ENCODE data around the gene CA10.

Gene CA10

DNA sequence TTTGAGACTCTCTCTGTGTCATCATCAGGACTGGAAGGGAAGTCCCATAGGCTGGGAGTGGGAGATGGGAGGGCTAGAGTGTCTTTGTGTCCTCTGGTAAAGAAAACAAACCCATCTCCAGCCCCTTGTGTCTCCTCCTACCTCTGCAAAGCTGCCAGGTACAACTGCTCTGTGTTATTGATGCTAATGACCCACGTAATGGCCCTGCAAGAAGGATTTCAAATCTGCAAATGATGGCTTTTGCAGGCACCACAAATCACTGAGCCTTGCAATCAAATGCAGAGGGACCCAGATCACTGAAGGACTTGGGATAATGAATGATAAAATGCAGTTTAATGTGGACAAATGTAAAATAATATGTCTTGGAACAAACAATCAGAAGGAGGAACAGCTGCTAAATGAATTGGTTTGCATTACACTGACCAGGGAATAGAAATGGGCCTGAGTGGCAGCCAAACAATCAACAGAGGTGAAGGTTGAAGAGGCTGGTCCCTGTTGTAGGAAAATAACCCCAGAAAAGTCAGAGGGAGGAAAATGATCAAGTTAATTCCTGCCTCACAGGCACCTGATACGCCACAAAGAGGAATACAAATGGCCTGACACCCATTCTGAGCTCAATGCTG is 473.1 kb downstream of the CA10 start:
- no peaks in the 10 kb centered on the region for H3K9me3 ChIP-seq (ENCODE audit: control insufficient read depth in 1 of 2, low read length in 2 of 2)
- H3K27me3 ChIP-seq (ENCODE audit: low read depth, low read length) = no peaks in the 10 kb centered on the region
- no peak overlapping the region for H3K4me3 ChIP-seq (ENCODE audit: low read depth in 1 of 2, low read length in 2 of 2)
- no peaks in the 10 kb centered on the region for H3K36me3 ChIP-seq (ENCODE audit: control insufficient read depth in 1 of 2, insufficient read depth in 2 of 2, low read length in 2 of 2)
- no peaks in the 10 kb centered on the region for H3K4me1 ChIP-seq (ENCODE audit: control insufficient read depth in 1 of 2, insufficient read depth in 2 of 2, low read length in 2 of 2)
- no peak overlapping the region for H3K27ac ChIP-seq (ENCODE audit: low read length)

DNA sequence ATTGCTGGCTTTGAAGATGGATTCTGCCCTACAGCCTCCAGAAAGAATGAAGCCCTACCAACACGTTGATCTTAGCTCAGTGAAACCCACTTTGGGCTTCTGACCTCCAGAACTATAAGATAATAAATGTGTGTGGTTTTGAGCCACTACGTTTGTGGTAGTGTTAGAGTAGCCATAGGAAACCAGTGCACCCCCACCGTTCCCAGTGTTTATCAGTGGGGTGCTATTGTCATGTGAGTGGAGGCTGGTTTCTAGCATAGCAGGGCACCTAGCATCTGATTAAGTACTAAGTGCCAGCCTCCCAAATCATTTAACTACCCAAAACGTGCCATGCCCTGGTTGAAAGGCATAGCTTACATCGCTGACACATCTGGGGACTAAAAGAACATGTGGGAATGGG is 474.3 kb downstream of the CA10 start:
- no peaks in the 10 kb centered on the region for H3K4me1 ChIP-seq (ENCODE audit: control insufficient read depth in 1 of 2, insufficient read depth in 2 of 2, low read length in 2 of 2)
- H3K27me3 ChIP-seq (ENCODE audit: low read depth, low read length) = no peaks in the 10 kb centered on the region
- no peak overlapping the region for H3K27ac ChIP-seq (ENCODE audit: low read length)
- no peaks in the 10 kb centered on the region for H3K36me3 ChIP-seq (ENCODE audit: control insufficient read depth in 1 of 2, insufficient read depth in 2 of 2, low read length in 2 of 2)
- no peaks in the 10 kb centered on the region for H3K9me3 ChIP-seq (ENCODE audit: control insufficient read depth in 1 of 2, low read length in 2 of 2)
- H3K4me3 ChIP-seq (ENCODE audit: low read depth in 1 of 2, low read length in 2 of 2) = no peak overlapping the region

DNA sequence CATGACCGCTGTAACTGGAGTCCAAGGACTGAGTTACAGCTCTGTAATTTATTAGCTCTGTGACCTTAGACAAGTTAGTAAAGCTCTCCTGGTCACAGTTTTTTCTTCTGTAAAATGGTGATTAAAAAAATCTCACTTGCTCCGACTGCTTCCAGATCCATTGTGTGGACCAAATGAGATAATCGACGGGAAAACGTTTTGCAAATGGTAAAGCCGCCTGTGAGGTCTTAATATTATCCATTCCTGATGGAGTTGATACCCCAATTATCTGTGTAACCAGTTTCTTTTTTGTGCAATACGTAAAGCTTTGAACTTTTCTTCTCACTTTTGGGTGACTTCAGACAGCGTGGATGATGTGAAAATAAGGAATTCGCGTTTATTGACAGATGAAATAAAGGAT is 475.2 kb downstream of the CA10 start:
- Histone ChIP-seq H3K4me3 (ENCODE audit: low read depth in 1 of 2, low read length in 2 of 2) (no peak overlapping the region), H3K27ac (ENCODE audit: low read length) (no peak overlapping the region), H3K36me3 (ENCODE audit: control insufficient read depth in 1 of 2, insufficient read depth in 2 of 2, low read length in 2 of 2) (no peaks in the 10 kb centered on the region), H3K9me3 (ENCODE audit: control insufficient read depth in 1 of 2, low read length in 2 of 2) (no peaks in the 10 kb centered on the region), H3K27me3 (ENCODE audit: low read depth, low read length) (no peaks in the 10 kb centered on the region), H3K4me1 (ENCODE audit: control insufficient read depth in 1 of 2, insufficient read depth in 2 of 2, low read length in 2 of 2) (no peaks in the 10 kb centered on the region)

DNA sequence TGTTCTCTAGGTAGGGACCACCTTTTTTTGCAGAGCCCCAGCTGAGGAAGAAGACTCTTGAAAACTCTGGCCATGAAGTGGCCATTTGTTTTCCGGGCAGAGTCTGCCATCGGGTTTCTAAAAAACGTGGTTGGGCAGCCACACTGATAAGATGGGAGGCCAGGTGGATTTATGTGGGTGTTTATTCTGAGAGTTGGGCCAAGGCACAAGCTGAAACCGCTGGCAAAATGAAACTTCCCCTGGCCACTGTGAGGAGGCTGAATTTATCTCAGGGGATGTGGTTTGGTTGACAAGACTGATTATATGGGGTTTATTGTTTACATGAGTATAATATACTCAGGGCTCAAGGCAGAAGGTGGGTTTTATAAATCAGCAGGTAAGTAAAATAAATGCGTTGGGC is 476.4 kb downstream of the CA10 start:
- Histone ChIP-seq H3K4me1 (ENCODE audit: control insufficient read depth in 1 of 2, insufficient read depth in 2 of 2, low read length in 2 of 2) (no peaks in the 10 kb centered on the region), H3K27ac (ENCODE audit: low read length) (no peak overlapping the region), H3K4me3 (ENCODE audit: low read depth in 1 of 2, low read length in 2 of 2) (no peak overlapping the region), H3K36me3 (ENCODE audit: control insufficient read depth in 1 of 2, insufficient read depth in 2 of 2, low read length in 2 of 2) (no peaks in the 10 kb centered on the region), H3K9me3 (ENCODE audit: control insufficient read depth in 1 of 2, low read length in 2 of 2) (no peaks in the 10 kb centered on the region), H3K27me3 (ENCODE audit: low read depth, low read length) (no peaks in the 10 kb centered on the region)

DNA sequence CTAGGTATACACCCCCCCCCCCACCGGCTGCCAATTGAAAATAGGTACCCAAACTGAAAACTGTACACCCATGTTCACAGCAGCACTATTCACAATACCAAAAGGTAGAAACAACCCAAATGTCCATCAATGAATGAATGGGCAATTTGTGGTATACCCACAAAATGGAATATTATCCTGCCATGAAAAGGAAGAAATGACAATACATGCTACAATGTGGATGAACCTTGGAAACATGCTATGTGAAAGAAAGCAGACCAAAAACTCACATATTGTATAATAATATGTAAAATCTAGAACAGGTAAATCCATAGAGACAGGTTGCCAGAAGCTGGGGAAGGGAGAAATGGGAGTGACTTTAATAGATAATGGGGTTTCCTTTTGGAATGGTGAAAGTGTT is 480.6 kb downstream of the CA10 start:
- no peaks in the 10 kb centered on the region for H3K36me3 ChIP-seq (ENCODE audit: control insufficient read depth in 1 of 2, insufficient read depth in 2 of 2, low read length in 2 of 2)
- H3K27ac ChIP-seq (ENCODE audit: low read length) = no peak overlapping the region
- H3K27me3 ChIP-seq (ENCODE audit: low read depth, low read length) = no peaks in the 10 kb centered on the region
- no peaks in the 10 kb centered on the region for H3K4me1 ChIP-seq (ENCODE audit: control insufficient read depth in 1 of 2, insufficient read depth in 2 of 2, low read length in 2 of 2)
- no peak overlapping the region for H3K4me3 ChIP-seq (ENCODE audit: low read depth in 1 of 2, low read length in 2 of 2)
- no peaks in the 10 kb centered on the region for H3K9me3 ChIP-seq (ENCODE audit: control insufficient read depth in 1 of 2, low read length in 2 of 2)

DNA sequence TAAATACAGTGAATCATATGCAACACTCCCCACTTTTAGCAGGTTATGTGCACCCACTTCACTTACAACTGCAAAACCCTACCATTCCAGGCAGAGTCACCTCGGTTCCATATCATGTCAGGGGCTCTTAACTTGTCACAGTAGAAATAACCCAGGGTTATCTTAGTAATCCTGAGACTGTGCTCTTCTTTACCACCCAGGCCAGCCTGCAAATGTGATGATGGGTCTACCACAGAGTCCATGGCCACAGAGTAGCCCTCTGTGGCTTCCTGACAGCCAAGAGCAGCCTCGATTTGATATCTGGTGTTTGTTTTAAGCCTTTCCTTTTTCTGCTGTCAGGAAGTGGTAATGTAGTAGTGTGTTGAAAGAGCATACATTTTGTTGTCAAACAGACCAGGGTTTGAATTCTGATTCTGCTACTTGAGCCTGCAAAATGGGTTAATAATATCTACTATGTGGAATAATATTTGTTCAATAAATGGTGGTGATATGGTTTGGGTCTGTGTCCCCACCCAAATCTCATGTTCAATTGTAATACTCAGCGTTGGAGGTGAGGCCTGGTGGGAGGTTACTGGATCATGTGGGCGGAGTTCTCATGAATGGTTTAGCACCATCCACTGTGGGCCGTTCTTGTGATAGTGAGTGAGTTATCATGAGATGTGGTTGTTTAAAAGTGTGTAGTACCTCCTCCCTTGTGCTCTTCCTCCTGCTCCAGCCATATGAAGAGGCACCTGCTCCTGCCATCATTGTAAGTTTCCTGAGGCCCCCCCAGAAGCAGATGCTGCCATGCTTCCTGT is 481.6 kb downstream of the CA10 start:
- no peaks in the 10 kb centered on the region for H3K4me1 ChIP-seq (ENCODE audit: control insufficient read depth in 1 of 2, insufficient read depth in 2 of 2, low read length in 2 of 2)
- no peaks in the 10 kb centered on the region for H3K27me3 ChIP-seq (ENCODE audit: low read depth, low read length)
- H3K27ac ChIP-seq (ENCODE audit: low read length) = no peak overlapping the region
- no peaks in the 10 kb centered on the region for H3K36me3 ChIP-seq (ENCODE audit: control insufficient read depth in 1 of 2, insufficient read depth in 2 of 2, low read length in 2 of 2)
- H3K9me3 ChIP-seq (ENCODE audit: control insufficient read depth in 1 of 2, low read length in 2 of 2) = no peaks in the 10 kb centered on the region
- H3K4me3 ChIP-seq (ENCODE audit: low read depth in 1 of 2, low read length in 2 of 2) = no peak overlapping the region

DNA sequence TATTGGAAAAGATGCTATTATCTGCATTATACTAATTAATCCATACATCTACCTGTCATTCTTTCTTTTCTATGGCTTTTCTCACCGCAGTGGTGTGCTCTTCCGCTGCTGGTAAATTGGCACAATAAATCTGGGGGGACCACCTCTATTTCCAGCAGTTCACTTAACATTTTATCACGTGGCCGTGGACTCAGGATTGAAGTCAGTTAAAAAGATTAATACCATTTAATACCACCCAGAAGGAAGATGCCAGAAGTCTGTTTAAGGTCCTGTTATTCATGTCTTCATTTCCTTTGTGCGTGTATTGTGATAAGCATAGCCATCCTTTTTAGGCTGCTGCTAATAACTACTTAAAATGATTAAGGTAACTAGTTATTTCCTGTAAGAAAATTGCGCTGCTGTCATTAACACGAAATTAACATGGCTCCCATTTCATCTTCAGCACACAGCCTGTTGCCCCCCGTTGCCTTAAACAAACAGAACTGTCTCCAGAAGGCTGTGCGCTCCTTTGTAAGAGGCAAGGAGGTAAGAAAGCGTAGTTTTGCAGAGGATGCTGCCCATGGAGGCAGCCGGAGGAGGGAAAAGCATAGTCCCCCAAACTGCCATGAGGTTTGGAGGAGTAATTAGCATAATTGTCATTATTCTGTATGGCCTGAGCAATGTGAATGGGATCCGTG is 483.8 kb downstream of the CA10 start:
- Histone ChIP-seq H3K4me1 (ENCODE audit: control insufficient read depth in 1 of 2, insufficient read depth in 2 of 2, low read length in 2 of 2) (no peaks in the 10 kb centered on the region), H3K27me3 (ENCODE audit: low read depth, low read length) (no peaks in the 10 kb centered on the region), H3K27ac (ENCODE audit: low read length) (no peak overlapping the region)

DNA sequence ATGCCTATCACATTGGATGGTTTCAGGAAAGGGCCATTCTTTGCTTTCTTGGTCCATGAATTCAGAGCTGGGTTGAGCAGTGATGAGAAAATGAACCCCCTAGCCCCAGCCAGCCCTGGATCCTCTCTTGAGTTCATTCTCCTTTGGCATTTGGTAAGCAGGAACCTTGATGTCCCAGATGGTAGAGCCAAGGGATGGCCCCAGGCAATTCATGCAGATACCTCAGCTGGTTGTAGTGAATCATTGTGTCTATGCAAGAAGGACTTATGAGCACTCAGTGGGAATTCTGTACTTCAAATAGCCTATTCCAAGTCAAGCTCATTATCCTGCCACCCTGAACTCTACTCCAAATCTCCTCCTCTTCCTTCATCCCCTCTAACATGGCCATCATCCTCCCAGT is 485.4 kb downstream of the CA10 start:
- H3K27ac ChIP-seq (ENCODE audit: low read length) = no peak overlapping the region
- no peaks in the 10 kb centered on the region for H3K36me3 ChIP-seq (ENCODE audit: control insufficient read depth in 1 of 2, insufficient read depth in 2 of 2, low read length in 2 of 2)
- no peaks in the 10 kb centered on the region for H3K27me3 ChIP-seq (ENCODE audit: low read depth, low read length)
- H3K9me3 ChIP-seq (ENCODE audit: control insufficient read depth in 1 of 2, low read length in 2 of 2) = no peaks in the 10 kb centered on the region
- no peak overlapping the region for H3K4me3 ChIP-seq (ENCODE audit: low read depth in 1 of 2, low read length in 2 of 2)
- no peaks in the 10 kb centered on the region for H3K4me1 ChIP-seq (ENCODE audit: control insufficient read depth in 1 of 2, insufficient read depth in 2 of 2, low read length in 2 of 2)

More for the DNA sequence above, 483.8 kb downstream of the CA10 start:
- H3K36me3 ChIP-seq (ENCODE audit: control insufficient read depth in 1 of 2, insufficient read depth in 2 of 2, low read length in 2 of 2) = no peaks in the 10 kb centered on the region
- H3K4me3 ChIP-seq (ENCODE audit: low read depth in 1 of 2, low read length in 2 of 2) = no peak overlapping the region
- H3K9me3 ChIP-seq (ENCODE audit: control insufficient read depth in 1 of 2, low read length in 2 of 2) = no peaks in the 10 kb centered on the region

DNA sequence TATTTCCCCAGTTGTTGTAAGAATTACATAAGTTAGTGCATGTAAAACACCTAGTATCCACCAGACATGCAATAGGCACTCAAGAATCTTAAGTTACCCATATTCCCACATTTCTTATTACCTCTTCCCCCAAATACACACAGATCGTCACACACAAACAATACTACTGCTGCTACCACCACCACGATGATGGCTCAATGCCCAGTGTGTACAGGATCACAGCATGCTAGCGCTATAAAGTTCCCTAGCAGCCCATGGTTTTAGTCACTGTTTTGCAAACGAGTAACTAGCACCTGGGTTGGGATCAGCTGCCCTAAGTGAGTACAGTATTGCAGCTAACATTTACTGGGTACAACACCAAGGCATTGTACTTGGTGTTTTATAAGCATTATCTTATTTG is 486.4 kb downstream of the CA10 start:
- H3K9me3 ChIP-seq (ENCODE audit: control insufficient read depth in 1 of 2, low read length in 2 of 2) = no peaks in the 10 kb centered on the region
- H3K4me1 ChIP-seq (ENCODE audit: control insufficient read depth in 1 of 2, insufficient read depth in 2 of 2, low read length in 2 of 2) = no peaks in the 10 kb centered on the region
- H3K27me3 ChIP-seq (ENCODE audit: low read depth, low read length) = no peaks in the 10 kb centered on the region
- no peaks in the 10 kb centered on the region for H3K36me3 ChIP-seq (ENCODE audit: control insufficient read depth in 1 of 2, insufficient read depth in 2 of 2, low read length in 2 of 2)
- H3K27ac ChIP-seq (ENCODE audit: low read length) = no peak overlapping the region
- no peak overlapping the region for H3K4me3 ChIP-seq (ENCODE audit: low read depth in 1 of 2, low read length in 2 of 2)

DNA sequence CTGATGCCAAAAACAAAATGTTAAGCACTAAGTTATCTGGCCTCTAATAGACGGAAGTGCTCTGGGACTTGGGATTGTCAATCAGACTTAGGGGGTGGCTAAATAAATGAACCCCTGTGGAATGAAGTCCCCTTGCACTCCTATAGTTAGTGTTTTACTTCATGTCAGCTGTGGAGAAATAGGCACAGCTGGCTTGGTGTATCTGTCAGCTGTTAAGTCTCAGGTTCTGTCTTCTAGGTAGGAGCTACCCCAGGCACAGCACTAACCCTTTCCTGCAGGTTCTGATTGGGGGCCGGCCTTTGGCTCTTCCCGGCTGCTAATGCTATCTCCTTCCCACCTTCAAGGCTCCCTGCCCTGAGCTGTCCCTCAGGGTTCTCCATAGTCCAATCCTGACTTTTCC is 487.6 kb downstream of the CA10 start:
- H3K4me3 ChIP-seq (ENCODE audit: low read depth in 1 of 2, low read length in 2 of 2) = no peak overlapping the region
- H3K4me1 ChIP-seq (ENCODE audit: control insufficient read depth in 1 of 2, insufficient read depth in 2 of 2, low read length in 2 of 2) = no peaks in the 10 kb centered on the region
- no peaks in the 10 kb centered on the region for H3K36me3 ChIP-seq (ENCODE audit: control insufficient read depth in 1 of 2, insufficient read depth in 2 of 2, low read length in 2 of 2)
- H3K27me3 ChIP-seq (ENCODE audit: low read depth, low read length) = no peaks in the 10 kb centered on the region
- no peak overlapping the region for H3K27ac ChIP-seq (ENCODE audit: low read length)
- no peaks in the 10 kb centered on the region for H3K9me3 ChIP-seq (ENCODE audit: control insufficient read depth in 1 of 2, low read length in 2 of 2)

DNA sequence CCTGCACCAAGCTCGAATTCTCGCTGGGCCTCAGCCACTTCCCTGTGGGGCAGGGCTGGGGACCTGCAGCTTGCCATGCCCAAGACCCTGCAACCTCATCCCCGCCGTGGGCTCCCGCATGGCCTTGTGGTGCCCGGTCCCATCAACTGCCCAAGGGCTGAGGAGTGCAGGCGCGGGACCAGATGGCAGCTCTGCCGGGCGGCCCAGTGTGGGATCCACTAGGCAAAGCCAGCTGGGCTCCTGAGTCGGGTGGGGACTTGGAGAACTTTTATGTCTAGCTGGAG is 489.6 kb downstream of the CA10 start:
- no peaks in the 10 kb centered on the region for H3K4me1 ChIP-seq (ENCODE audit: control insufficient read depth in 1 of 2, insufficient read depth in 2 of 2, low read length in 2 of 2)
- H3K4me3 ChIP-seq (ENCODE audit: low read depth in 1 of 2, low read length in 2 of 2) = no peak overlapping the region
- H3K27ac ChIP-seq (ENCODE audit: low read length) = no peak overlapping the region
- H3K36me3 ChIP-seq (ENCODE audit: control insufficient read depth in 1 of 2, insufficient read depth in 2 of 2, low read length in 2 of 2) = no peaks in the 10 kb centered on the region
- H3K9me3 ChIP-seq (ENCODE audit: control insufficient read depth in 1 of 2, low read length in 2 of 2) = no peaks in the 10 kb centered on the region
- no peaks in the 10 kb centered on the region for H3K27me3 ChIP-seq (ENCODE audit: low read depth, low read length)
